Endometrial microvascular endothelial cells (primary cell): ENCODE data around the gene PCOLCE2. TPM values are rescaled to one million over a fixed set of nuclear protein-coding genes. Genes with fewer than 3 reads are reported as not detected.

Experiments used
- in situ Hi-C: cut with HindIII; loops from 2 replicates; pipeline ENCODE4 v1.10.0; 2017; ENCODE audit warnings: low sequenced_read_pairs, low pct_unique_long_range_greater_than_20kb; ENCODE audit errors: inconsistent ontology term
- total RNA-seq: library from RNA; depleted of rRNA; stranded (reverse); fragments of >200 nt; gene quantifications from one replicate; pipeline ENCODE4 v1.2.3, GENCODE V29; 2015; ENCODE audit errors: inconsistent ontology term

Gene PCOLCE2
- total RNA-seq, 1 donor from 2014 or later = not detected

DNA sequence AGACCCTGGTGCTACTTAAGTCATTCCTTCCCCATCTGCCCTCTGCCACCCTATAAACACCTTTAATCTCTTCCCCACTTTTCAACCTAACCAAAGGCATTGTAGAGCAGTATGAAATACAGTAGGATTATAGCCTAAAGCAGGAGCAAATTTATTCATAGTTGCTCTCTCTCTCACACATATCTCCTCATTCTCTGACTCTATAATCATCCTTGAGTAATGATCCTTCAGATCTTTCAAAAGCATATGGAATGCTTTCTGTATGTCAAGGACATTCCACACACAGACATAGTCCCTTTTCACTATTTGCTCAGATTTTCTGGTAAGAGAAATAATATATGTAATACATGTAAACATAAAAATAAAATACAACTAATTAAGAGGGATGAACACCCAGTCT is 111.0 kb downstream of the PCOLCE2 start:
- in situ Hi-C loops = no loop called here

DNA sequence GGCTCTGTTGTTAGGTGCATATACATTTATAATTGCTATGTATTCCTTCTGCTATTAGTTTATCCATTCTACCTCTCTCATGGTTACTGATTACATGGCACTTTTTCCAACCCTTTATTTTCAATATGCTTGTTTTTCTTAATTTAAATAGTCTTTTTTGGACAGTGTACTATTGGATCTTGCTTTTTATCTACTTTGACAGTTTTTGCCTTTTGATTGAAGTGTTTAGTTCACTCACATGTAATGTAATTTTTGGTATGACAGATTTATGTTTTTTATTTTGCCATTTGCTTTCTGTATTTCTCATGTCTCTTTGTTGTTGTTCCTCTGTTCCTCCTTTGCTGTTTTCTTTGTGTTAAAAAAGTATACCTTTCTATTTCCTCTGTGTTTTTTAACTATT is 120.5 kb downstream of the PCOLCE2 start:
- in situ Hi-C loops = no loop called here

Other genes with a start within 250 kb of the PCOLCE2 start
- gene TRPC1, start 165.0 kb downstream of the PCOLCE2 start, total RNA-seq = 2.1 TPM
- gene PAQR9, start 74.6 kb upstream of the PCOLCE2 start, total RNA-seq = not detected
- gene U2SURP, start 112.5 kb upstream of the PCOLCE2 start, total RNA-seq = 30.0 TPM
- gene CHST2, start 230.7 kb upstream of the PCOLCE2 start, total RNA-seq = 13.9 TPM